ENCODE measurements around the gene VSIG10L2. TPM values are rescaled to one million over a fixed set of nuclear protein-coding genes. Genes with fewer than 3 reads are reported as not detected.

The VSIG10L2 gene
- total and polyA plus RNA-seq, 8 donors, result 0.03 to 0.21 (median 0.20) TPM; not detected in 5

DNA sequence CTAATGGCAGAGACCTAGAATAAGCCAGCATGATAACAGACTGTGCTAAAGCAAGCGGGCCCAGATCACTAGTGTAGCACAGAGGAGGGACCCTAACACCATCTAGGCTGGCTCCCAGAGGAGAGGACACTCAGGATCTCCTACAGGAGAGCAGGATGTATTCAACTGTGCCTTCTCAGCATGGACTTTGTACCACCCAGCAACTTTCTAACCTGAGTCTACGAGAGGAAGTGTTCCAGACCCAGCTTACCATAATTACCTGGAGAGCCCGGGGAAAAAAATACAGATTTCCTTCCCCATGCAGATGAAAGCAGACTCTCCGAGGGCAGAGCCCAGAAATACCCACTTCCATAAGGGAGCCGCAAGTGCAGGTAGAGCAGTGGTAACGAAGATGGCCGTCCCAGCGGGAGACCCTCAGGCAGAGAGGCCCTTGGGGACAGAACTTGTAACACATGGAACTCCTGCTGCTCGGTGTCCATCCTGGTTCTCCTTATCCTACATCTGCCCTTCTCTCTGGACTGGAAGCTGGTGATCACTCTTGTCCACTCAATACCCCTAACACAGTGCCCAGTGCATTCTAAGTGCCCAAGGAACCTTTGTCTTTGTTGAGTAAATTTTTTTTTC lies 21.3 kb upstream of the VSIG10L2 start:
- H3K27me3 ChIP-seq, result no peaks in the 10 kb centered on the region
- no peaks in the 10 kb centered on the region for H3K9me3 ChIP-seq
- DNase-seq, result no peak
- intact Hi-C loops (cut with DNase I), result loop anchor here in 1 of 2 donors (5.0 kb wide), 1 partner anchor 268 kb away; no protein-coding TSS in a partner anchor
- H3K4me3 ChIP-seq, result no peak overlapping the region
- H3K27ac ChIP-seq, result no peak overlapping the region
- ATAC-seq, result no peak
- no peaks in the 10 kb centered on the region for H3K4me1 ChIP-seq
- TF ChIP-seq, protein P1, sequence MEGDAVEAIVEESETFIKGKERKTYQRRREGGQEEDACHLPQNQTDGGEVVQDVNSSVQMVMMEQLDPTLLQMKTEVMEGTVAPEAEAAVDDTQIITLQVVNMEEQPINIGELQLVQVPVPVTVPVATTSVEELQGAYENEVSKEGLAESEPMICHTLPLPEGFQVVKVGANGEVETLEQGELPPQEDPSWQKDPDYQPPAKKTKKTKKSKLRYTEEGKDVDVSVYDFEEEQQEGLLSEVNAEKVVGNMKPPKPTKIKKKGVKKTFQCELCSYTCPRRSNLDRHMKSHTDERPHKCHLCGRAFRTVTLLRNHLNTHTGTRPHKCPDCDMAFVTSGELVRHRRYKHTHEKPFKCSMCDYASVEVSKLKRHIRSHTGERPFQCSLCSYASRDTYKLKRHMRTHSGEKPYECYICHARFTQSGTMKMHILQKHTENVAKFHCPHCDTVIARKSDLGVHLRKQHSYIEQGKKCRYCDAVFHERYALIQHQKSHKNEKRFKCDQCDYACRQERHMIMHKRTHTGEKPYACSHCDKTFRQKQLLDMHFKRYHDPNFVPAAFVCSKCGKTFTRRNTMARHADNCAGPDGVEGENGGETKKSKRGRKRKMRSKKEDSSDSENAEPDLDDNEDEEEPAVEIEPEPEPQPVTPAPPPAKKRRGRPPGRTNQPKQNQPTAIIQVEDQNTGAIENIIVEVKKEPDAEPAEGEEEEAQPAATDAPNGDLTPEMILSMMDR (IDR thresholded peaks at IDR 0.05), result no peak
- no peaks in the 10 kb centered on the region for H3K36me3 ChIP-seq

- no peak overlapping the region for H3K4me3 ChIP-seq
- H3K27ac ChIP-seq, result no peak overlapping the region
- H3K27me3 ChIP-seq, result no peaks in the 10 kb centered on the region
- ATAC-seq (no peak), DNase-seq (no peak)
- no peaks in the 10 kb centered on the region for H3K9me3 ChIP-seq
- no peaks in the 10 kb centered on the region for H3K36me3 ChIP-seq
- TF ChIP-seq, protein P1 (IDR thresholded peaks at IDR 0.05), result no peak
- H3K4me1 ChIP-seq, result no peaks in the 10 kb centered on the region
- intact Hi-C loops (cut with DNase I), result loop anchor here in 1 of 2 donors (5.0 kb wide), 1 partner anchor 267 kb away; no protein-coding TSS in a partner anchor
These were observed 20.6 kb upstream of the VSIG10L2 start for GRCh38 chr11:125925247-125925740.

GRCh38 chr11:125925804-125926203 lies 20.0 kb upstream of the VSIG10L2 start:
- TF ChIP-seq, protein P1 (IDR thresholded peaks at IDR 0.05), result no peak
- ATAC-seq (no peak), DNase-seq (no peak)
- no peaks in the 10 kb centered on the region for H3K36me3 ChIP-seq
- no peaks in the 10 kb centered on the region for H3K27me3 ChIP-seq
- no peaks in the 10 kb centered on the region for H3K4me1 ChIP-seq
- H3K27ac ChIP-seq, result no peak overlapping the region
- no peak overlapping the region for H3K4me3 ChIP-seq
- H3K9me3 ChIP-seq, result no peaks in the 10 kb centered on the region
- intact Hi-C loops (cut with DNase I), result loop anchor here in 1 of 2 donors (5.0 kb wide), 1 partner anchor 266 kb away; no protein-coding TSS in a partner anchor

DNA sequence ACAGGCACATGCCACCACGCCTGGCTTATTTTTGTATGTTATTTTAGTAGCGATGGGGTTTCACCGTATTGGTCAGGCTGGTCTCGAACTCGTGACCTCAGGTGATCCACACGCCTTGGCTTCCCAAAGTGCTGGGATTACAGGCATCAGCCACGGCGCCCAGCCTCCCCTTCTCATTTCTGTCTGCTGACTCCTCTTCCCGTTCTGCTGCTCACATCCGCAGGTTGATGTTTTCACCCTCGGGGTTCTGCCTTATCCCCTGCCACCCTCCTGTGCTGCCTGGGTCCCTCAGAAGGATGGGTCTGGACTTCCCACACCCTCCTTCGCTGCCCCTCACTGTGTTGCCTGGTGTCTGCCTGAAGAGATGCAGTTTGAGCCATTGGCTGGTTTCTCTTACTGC lies 19.2 kb upstream of the VSIG10L2 start:
- Histone ChIP-seq H3K27ac (no peak overlapping the region), H3K27me3 (no peaks in the 10 kb centered on the region), H3K4me3 (no peak overlapping the region), H3K4me1 (no peaks in the 10 kb centered on the region), H3K9me3 (no peaks in the 10 kb centered on the region), H3K36me3 (no peaks in the 10 kb centered on the region)
- no peak for ATAC-seq
- intact Hi-C loops (cut with DNase I), result loop anchor here in 1 of 2 donors (5.0 kb wide), 1 partner anchor 266 kb away; no protein-coding TSS in a partner anchor
- TF ChIP-seq, protein P1 (IDR thresholded peaks at IDR 0.05), result no peak
- DNase-seq, result no peak

GRCh38 chr11:125929445-125930075 lies 16.3 kb upstream of the VSIG10L2 start:
- H3K9me3 ChIP-seq, result no peaks in the 10 kb centered on the region
- H3K36me3 ChIP-seq, result no peaks in the 10 kb centered on the region
- no peaks in the 10 kb centered on the region for H3K4me1 ChIP-seq
- H3K27ac ChIP-seq, result no peak overlapping the region
- H3K4me3 ChIP-seq, result no peak overlapping the region
- TF ChIP-seq, protein P1 (IDR thresholded peaks at IDR 0.05), result no peak
- ATAC-seq (no peak), DNase-seq (no peak)
- intact Hi-C loops (cut with DNase I), result loop anchor here (5.0 to 10.0 kb wide), 2 partner anchors 263 to 265 kb away; no protein-coding TSS in a partner anchor
- H3K27me3 ChIP-seq, result no peaks in the 10 kb centered on the region

All from left lung (tissue), 10 donors.